Mononuclear cell (primary cell): Measurements from ENCODE around the gene IRAK1BP1. TPM values are rescaled to one million over a fixed set of nuclear protein-coding genes. Genes with fewer than 3 reads are reported as not detected.
"Not testable (repeated sequence)": the region's sequence is repeated elsewhere in the genome, so short reads cannot be mapped to it uniquely, and the experiment has no call there.

Experiments used
- H3K27me3 ChIP-seq: 2 replicates; pipeline ENCODE4 v1.6.0; 2011; ENCODE audit warnings: low read length, control low read depth; ENCODE audit not compliant: insufficient read depth
- H3K4me1 ChIP-seq: 2 replicates; pipeline ENCODE4 v1.5.1; 2011; ENCODE audit warnings: mild to moderate bottlenecking, low read length, control low read depth; ENCODE audit not compliant: insufficient read depth
- H3K4me3 ChIP-seq: 2 replicates; pipeline ENCODE4 v1.5.1; 2011; ENCODE audit warnings: mild to moderate bottlenecking, low read length, moderate library complexity
- H3K9me3 ChIP-seq: 2 replicates; pipeline ENCODE4 v1.5.1; 2011; ENCODE audit warnings: low read depth, mild to moderate bottlenecking, control low read depth, low read length
- total RNA-seq: library from RNA; depleted of rRNA; stranded (reverse); fragments of >200 nt; gene quantifications from one replicate; pipeline ENCODE4 v1.2.3, GENCODE V29; 2012

IRAK1BP1 gene
- total RNA-seq, 1 donor, result 0.42 TPM

DNA sequence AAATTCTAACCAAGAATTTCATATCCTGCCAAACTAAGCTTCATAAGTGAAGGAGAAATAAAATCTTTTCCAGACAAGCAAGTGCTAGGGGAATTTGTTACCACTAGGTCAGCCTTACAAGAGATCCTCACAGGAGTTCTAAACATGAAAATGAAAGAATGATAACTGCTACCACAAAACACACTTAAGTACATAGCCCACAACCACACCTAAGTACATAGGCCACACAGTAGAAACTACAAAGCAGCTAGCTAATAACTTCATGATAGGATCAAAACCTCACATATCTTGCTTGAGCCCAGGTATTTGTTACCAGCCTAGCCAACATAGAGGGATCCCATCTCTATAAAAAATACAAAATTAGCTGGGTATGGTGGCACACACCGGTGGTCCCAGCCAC, 50.4 kb downstream of the IRAK1BP1 start:
- no peak overlapping the region for H3K4me3 ChIP-seq
- no peaks in the 10 kb centered on the region for H3K27me3 ChIP-seq
- H3K4me1 ChIP-seq, result no peaks in the 10 kb centered on the region

DNA sequence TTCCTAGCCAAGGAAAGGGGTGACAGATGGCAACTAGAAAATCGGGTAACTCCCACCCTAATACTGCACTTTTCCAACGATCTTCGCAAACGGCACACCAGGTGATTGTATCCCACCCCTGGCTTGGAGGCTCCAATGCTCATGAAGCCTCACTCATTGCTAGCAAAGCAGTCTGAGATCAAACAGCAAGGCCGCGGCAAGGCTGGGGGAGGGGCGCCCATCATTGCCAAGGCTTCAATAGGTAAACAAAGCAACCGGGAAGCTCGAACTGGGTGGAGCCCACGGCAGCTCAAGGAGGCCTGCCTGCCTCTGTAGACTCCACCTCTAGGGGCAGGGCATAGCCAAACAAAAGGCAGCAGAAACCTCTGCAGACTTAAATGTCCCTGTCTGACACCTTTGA, 53.8 kb downstream of the IRAK1BP1 start:
- H3K4me3 ChIP-seq, H3K4me1 ChIP-seq, H3K27me3 ChIP-seq: not testable (repeated sequence)
- H3K9me3 ChIP-seq, result peaks cover 24% of the 10 kb centered on the region

More for the DNA sequence above, 50.4 kb downstream of the IRAK1BP1 start:
- peaks cover 24% of the 10 kb centered on the region for H3K9me3 ChIP-seq

DNA sequence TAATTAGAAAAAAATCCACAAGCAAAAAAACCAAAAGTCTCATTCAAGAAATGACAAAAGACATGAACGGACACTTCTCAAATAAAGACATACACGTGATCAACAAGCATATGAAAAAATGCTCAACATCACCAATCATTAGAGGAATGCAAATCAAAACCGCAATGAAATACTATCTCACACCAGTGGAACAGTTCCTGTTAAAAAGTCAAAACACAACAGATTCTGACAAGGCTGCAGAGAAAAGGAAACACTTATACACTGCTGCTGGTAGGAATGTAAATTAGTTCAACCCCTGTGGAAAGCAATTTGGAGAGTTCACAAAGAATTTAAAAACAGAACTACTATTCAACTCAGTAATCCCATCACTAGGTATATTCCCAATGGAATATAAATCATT, 58.0 kb downstream of the IRAK1BP1 start:
- no peaks in the 10 kb centered on the region for H3K27me3 ChIP-seq
- H3K9me3 ChIP-seq, result peaks cover 4% of the 10 kb centered on the region
- H3K4me3 ChIP-seq, result no peak overlapping the region
- H3K4me1 ChIP-seq, result no peaks in the 10 kb centered on the region

DNA sequence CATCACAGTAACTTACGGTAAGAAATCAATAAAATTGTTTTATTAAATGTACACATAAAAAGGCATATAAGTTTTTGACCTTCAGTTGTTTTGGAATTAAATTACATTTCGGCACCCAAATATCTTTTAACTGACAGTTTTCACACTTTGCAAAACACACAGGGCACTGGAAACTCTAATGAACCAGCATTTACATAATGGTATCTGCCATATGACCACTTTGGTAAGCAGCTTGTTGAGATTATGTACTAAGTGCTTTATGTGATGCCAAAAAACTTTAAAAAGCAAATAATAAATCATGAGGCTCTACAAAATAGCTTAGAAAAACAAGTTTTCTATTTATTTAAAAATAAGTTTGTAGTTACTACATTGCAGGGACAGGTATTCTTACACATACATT, 68.2 kb downstream of the IRAK1BP1 start:
- Histone ChIP-seq H3K4me3 (no peak overlapping the region), H3K27me3 (no peaks in the 10 kb centered on the region), H3K4me1 (no peaks in the 10 kb centered on the region), H3K9me3 (no peaks in the 10 kb centered on the region)

DNA sequence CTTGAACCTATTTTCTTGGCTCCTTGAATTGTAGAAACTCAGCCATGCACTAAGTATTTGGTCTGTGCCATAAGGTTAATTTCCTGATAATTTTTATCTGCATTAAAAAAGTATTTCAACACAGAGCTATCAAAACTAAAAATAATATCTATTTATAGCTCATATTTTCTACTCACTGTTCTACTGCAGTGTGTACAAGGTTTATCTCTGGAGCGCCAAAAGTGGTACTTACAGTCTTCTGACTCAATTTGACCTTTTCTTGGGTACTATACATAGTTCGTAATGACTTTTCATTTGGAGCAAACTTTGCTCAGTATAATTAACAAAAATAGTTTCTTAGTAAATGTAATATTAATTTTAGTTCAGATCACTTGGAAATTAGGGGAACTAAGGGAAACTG, 69.2 kb downstream of the IRAK1BP1 start:
- Histone ChIP-seq H3K4me1 (no peaks in the 10 kb centered on the region), H3K27me3 (no peaks in the 10 kb centered on the region), H3K9me3 (no peaks in the 10 kb centered on the region), H3K4me3 (no peak overlapping the region)

DNA sequence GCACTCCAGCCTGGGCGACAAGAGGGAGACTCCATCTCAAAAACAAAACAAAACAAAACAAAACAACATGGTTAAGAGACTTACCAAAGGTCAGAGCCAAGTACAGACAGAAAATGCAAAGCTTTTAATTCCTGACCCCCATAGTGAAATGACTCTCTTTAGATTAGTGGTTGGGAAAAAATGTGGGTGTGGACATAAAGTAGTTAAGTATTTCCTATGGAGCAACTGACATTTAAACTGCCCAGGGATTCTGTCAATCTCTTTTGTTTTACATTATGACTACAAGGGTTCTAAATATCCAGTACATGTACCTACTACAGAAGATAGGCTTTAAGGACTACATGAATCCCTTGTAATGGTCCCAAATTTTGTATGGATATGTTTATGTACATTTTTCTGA, 75.1 kb downstream of the IRAK1BP1 start:
- no peak overlapping the region for H3K4me3 ChIP-seq
- no peaks in the 10 kb centered on the region for H3K4me1 ChIP-seq
- no peaks in the 10 kb centered on the region for H3K9me3 ChIP-seq

DNA sequence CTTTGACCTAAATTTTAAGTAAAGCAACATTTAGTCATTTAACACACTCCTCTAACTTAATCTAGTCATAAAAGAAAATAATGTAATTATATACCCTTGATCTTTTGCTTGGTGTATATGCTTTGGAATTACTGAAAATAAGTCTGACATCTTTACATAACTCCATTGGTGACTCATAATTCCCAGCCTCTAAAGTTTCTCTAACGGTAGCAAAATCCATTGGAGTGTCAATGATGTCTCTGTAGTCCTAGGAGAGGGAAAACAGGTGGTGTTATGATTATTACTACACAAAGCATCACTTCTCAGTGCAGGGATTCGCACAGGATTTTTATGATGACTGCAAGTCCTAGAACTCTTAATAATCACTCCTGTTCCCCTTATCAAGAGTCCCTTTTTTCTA, 80.2 kb downstream of the IRAK1BP1 start:
- Histone ChIP-seq H3K27me3 (no peaks in the 10 kb centered on the region), H3K9me3 (peaks cover 8% of the 10 kb centered on the region)

More for the DNA sequence above, 75.1 kb downstream of the IRAK1BP1 start:
- H3K27me3 ChIP-seq, result no peaks in the 10 kb centered on the region

DNA sequence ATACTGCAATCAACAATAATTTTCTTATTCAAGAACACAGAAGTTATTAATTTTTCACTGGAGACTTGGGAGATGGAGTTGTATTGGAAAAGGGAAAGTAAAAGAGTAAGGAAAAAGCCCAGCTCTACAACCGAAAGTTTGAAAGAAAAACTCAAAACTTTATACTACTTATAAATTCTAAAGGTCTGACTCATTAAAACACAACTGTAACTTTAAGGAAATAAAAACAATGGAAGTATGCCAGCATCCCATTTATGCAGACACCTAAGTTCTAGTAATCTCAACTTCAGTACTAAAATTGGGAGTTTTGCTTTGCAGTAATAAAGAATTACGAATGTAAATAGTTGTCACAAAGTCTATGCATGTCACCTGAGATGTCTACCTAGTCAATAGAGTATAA, 80.6 kb downstream of the IRAK1BP1 start:
- H3K27me3 ChIP-seq, result no peaks in the 10 kb centered on the region
- H3K9me3 ChIP-seq, result peaks cover 8% of the 10 kb centered on the region
- no peaks in the 10 kb centered on the region for H3K4me1 ChIP-seq
- no peak overlapping the region for H3K4me3 ChIP-seq

More for the DNA sequence above, 80.2 kb downstream of the IRAK1BP1 start:
- Histone ChIP-seq H3K4me3 (no peak overlapping the region), H3K4me1 (no peaks in the 10 kb centered on the region)

DNA sequence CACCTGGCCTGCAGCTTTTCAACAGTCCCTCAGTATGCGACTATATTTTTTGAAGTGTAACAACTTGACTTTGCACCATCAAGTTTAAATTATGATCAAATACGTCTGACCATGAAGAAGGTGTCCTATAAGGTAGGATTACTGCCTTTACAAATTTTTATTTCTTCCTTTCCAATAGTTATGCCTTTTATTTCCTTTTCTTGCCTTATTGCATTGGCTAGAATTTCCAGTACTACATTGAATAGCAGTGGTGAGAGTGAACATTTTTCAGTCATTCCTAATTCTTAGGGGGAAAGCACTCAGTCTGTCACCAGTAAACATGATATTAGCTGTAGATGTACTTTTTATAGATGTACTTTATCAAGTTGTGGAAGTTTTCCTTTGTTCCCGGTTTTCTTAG, 81.4 kb downstream of the IRAK1BP1 start:
- no peaks in the 10 kb centered on the region for H3K27me3 ChIP-seq
- H3K4me1 ChIP-seq, result no peaks in the 10 kb centered on the region
- H3K9me3 ChIP-seq, result peaks cover 8% of the 10 kb centered on the region
- H3K4me3 ChIP-seq, result no peak overlapping the region

DNA sequence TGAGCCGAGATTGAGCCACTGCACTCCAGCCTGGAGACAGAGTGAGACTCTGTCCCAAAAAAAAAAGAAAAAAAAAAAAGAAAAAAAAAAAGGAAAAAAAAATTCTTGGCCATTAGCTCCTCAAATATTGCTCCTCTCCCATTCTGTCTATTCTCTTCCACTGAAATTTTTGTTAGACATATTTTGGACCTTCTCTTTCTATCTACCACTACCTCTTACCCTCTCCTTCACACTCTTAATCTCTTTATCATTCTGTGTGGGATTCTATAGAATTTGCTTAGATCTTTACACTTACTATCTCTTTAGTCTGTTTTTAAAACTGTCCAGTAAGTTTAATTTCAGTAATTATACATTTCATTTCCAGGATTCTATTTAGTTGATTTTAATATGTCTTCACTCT, 85.0 kb downstream of the IRAK1BP1 start:
- H3K9me3 ChIP-seq, result peaks cover 8% of the 10 kb centered on the region
- H3K4me1 ChIP-seq, result no peaks in the 10 kb centered on the region
- H3K4me3 ChIP-seq, result no peak overlapping the region
- H3K27me3 ChIP-seq, result no peaks in the 10 kb centered on the region

Other genes with a start within 250 kb of the IRAK1BP1 start
- gene PHIP, start 210.7 kb downstream of the IRAK1BP1 start, total RNA-seq, result 69.3 TPM